A172 (cell line): ENCODE results near the gene NUP205. TPM values are rescaled to one million over a fixed set of nuclear protein-coding genes. Genes with fewer than 3 reads are reported as not detected.

Experiments used
- DNase-seq: peaks from one replicate; pipeline ENCODE4 v3.0.0-alpha.2; 2015; ENCODE audit warnings: low spot score
- total RNA-seq: library from RNA; depleted of rRNA; stranded (reverse); fragments of >200 nt; shearing (Covaris generic); gene quantifications from 2 replicates; pipeline ENCODE4 v1.2.3, GENCODE V29; 2014; rRNA removed

Gene NUP205
- 71.2 and 75.4 TPM in 2 replicates for total RNA-seq

GRCh38 chr7:135557455-135558336 is at the start of gene NUP205:
TSS of gene NUP205 (plus strand) at chr7:135557917. CDS start at chr7:135557945, 28 bp downstream.
- DNase-seq = peak; percentile 73

- peak; percentile 26 for DNase-seq
Observed at GRCh38 chr7:135508883-135509588, 48.7 kb upstream of the NUP205 start.

GRCh38 chr7:135509589-135509838 is 48.2 kb upstream of the NUP205 start:
- peak; percentile 73 for DNase-seq

- peak; percentile 90 for DNase-seq
Observed at GRCh38 chr7:135509839-135510591, 47.7 kb upstream of the NUP205 start, which contains the start of gene CNOT4. TSS of gene CNOT4 (minus strand) at chr7:135510102. CDS start at chr7:135438331, 71,771 bp downstream.

GRCh38 chr7:135510592-135511183 is 47.0 kb upstream of the NUP205 start:
- DNase-seq = peak; percentile 3

GRCh38 chr7:135512135-135512887 is 45.4 kb upstream of the NUP205 start:
- peak; percentile 57 for DNase-seq

GRCh38 chr7:135514856-135515255 is 42.9 kb upstream of the NUP205 start:
- DNase-seq = no peak

- DNase-seq = no peak
Observed at GRCh38 chr7:135517060-135517459, 40.7 kb upstream of the NUP205 start.

GRCh38 chr7:135518748-135519147 is 39.0 kb upstream of the NUP205 start:
- DNase-seq = no peak

GRCh38 chr7:135519233-135519688 is 38.5 kb upstream of the NUP205 start:
- DNase-seq = no peak

GRCh38 chr7:135519871-135520270 is 37.8 kb upstream of the NUP205 start:
- DNase-seq = no peak

GRCh38 chr7:135522509-135522908 is 35.2 kb upstream of the NUP205 start:
- DNase-seq = no peak

- no peak for DNase-seq
Observed at GRCh38 chr7:135523146-135523545, 34.6 kb upstream of the NUP205 start.

- DNase-seq = no peak
Observed at GRCh38 chr7:135525426-135525825, 32.3 kb upstream of the NUP205 start.

GRCh38 chr7:135527025-135527424 is 30.7 kb upstream of the NUP205 start:
- DNase-seq = no peak

GRCh38 chr7:135536150-135536549 is 21.6 kb upstream of the NUP205 start:
- DNase-seq = no peak

GRCh38 chr7:135537453-135537852 is 20.3 kb upstream of the NUP205 start:
- DNase-seq = no peak

- DNase-seq = no peak
Observed at GRCh38 chr7:135537905-135538304, 19.8 kb upstream of the NUP205 start.

GRCh38 chr7:135538376-135538775 is 19.3 kb upstream of the NUP205 start:
- no peak for DNase-seq

GRCh38 chr7:135539629-135540028 is 18.1 kb upstream of the NUP205 start:
- DNase-seq = no peak

- DNase-seq = no peak
Observed at GRCh38 chr7:135541029-135541428, 16.7 kb upstream of the NUP205 start.
